IMR-90 (cell line): ENCODE data around the gene SYNGR1.

ENCODE experiments used
- CEBPB ChIP-seq: IDR thresholded peaks from 2 replicates; pipeline ENCODE4 v1.6.1; 2012; ENCODE audit warnings: low read depth, low read length, improper control_type of control experiment
- CTCF ChIP-seq: conservative IDR thresholded peaks from 2 replicates; pipeline ENCODE4 v1.5.1; 2012; ENCODE audit warnings: mild to moderate bottlenecking, low read depth, low read length, improper control_type of control experiment
- ELK1 ChIP-seq: fragments of 150-350 bp; IDR thresholded peaks from 2 replicates; pipeline ENCODE4 v1.6.1; 2016; ENCODE audit warnings: low read depth, mild to moderate bottlenecking, low read length, moderate library complexity, borderline replicate concordance
- POLR2A ChIP-seq: IDR thresholded peaks from 2 replicates; pipeline ENCODE4 v1.6.1; 2012; ENCODE audit warnings: mild to moderate bottlenecking, low read depth, low read length

GRCh38 chr22:39409516-39410029, 59.8 kb downstream of the SYNGR1 start:
- no peak for TF ChIP-seq CTCF
- TF ChIP-seq ELK1: no peak
- TF ChIP-seq CEBPB: no peak
- no peak for TF ChIP-seq POLR2A
